AG04449 (cell line): ENCODE results near the gene CCSER2.

ENCODE experiments used
- CTCF ChIA-PET: fragments of 350-600 bp; formaldehyde crosslinking; extraction: SDS; loops from one replicate; lab custom pipeline; 2021; ENCODE audit warnings: antibody characterized with exemption; lab: Yijun Ruan, JAX
- POLR2A ChIA-PET: fragments of 400-600, 350-600 bp; formaldehyde crosslinking; extraction: SDS; loops from one replicate; lab custom pipeline; 2020; ENCODE audit warnings: antibody characterized with exemption, inconsistent platforms; lab: Yijun Ruan, JAX
- DNase-seq: peaks from one replicate; pipeline ENCODE4 v3.0.0-alpha.2; 2010; ENCODE audit warnings: low read depth, low spot score
- H3K4me3 ChIP-seq: 2 replicates; pipeline ENCODE4 v1.5.1; 2011; ENCODE audit warnings: low read depth, mild to moderate bottlenecking, control low read depth, low read length
- TF ChIP-seq, protein P1 (sequence below): IDR thresholded peaks from one replicate; pipeline ENCODE4 v1.5.1; 2011; ENCODE audit warnings: mild to moderate bottlenecking, moderate library complexity, low read length, control low read depth, inconsistent platforms; ENCODE audit not compliant: insufficient read depth; ENCODE audit errors: missing control alignments

The CCSER2 gene

GRCh38 chr10:84348447-84348846 is 20.1 kb downstream of the CCSER2 start:
- no peak for DNase-seq
- POLR2A ChIA-PET = no interaction called here
- H3K4me3 ChIP-seq = no peak overlapping the region
- CTCF ChIA-PET = interaction anchor here (8.5 to 9.8 kb wide), 2 partner anchors 82 to 190 kb away, joined by 87 to 132 read pairs; no protein-coding TSS in a partner anchor
- TF ChIP-seq, protein P1, sequence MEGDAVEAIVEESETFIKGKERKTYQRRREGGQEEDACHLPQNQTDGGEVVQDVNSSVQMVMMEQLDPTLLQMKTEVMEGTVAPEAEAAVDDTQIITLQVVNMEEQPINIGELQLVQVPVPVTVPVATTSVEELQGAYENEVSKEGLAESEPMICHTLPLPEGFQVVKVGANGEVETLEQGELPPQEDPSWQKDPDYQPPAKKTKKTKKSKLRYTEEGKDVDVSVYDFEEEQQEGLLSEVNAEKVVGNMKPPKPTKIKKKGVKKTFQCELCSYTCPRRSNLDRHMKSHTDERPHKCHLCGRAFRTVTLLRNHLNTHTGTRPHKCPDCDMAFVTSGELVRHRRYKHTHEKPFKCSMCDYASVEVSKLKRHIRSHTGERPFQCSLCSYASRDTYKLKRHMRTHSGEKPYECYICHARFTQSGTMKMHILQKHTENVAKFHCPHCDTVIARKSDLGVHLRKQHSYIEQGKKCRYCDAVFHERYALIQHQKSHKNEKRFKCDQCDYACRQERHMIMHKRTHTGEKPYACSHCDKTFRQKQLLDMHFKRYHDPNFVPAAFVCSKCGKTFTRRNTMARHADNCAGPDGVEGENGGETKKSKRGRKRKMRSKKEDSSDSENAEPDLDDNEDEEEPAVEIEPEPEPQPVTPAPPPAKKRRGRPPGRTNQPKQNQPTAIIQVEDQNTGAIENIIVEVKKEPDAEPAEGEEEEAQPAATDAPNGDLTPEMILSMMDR = no peak

DNA sequence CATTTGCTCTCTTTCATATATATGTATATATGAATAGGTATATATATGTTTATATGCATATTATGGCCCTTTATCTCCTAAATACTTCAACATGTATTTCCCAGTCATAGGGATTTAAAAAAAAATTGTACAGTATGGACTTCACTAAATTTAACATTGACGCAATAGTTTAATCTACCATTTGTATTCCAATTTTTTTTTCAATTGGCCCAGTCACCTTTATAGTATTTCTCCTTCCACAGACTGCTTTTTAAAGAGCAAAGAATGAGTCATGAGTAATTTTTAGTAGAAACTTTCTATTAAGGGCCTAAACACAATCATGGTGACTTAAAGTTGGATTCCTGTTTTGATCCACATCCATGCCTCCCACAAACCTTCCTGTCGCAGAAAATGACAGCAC is 20.5 kb downstream of the CCSER2 start:
- H3K4me3 ChIP-seq = no peak overlapping the region
- ChIA-PET POLR2A (no interaction called here), CTCF (interaction anchor here (8.5 to 9.8 kb wide), 2 partner anchors 83 to 189 kb away, joined by 87 to 132 read pairs; no protein-coding TSS in a partner anchor)
- TF ChIP-seq, protein P1 = no peak
- no peak for DNase-seq

GRCh38 chr10:84352251-84352842 is 24.0 kb downstream of the CCSER2 start:
- ChIA-PET POLR2A (interaction anchor here (0.7 kb wide), 2 partner anchors 165 to 187 kb away, joined by 3 read pairs; no protein-coding TSS in a partner anchor), CTCF (interaction anchor here (0.7 to 9.8 kb wide), 22 partner anchors 10 to 186 kb away, joined by 3 to 132 read pairs (median 5); no protein-coding TSS in a partner anchor)
- H3K4me3 ChIP-seq = no peak overlapping the region
- DNase-seq = no peak
- TF ChIP-seq, protein P1 = peak; percentile 86

GRCh38 chr10:84353052-84353803 is 24.8 kb downstream of the CCSER2 start:
- CTCF ChIA-PET = interaction anchor here (0.8 to 9.8 kb wide), 17 partner anchors 10 to 185 kb away, joined by 3 to 132 read pairs (median 6); no protein-coding TSS in a partner anchor

GRCh38 chr10:84354623-84355022 is 26.2 kb downstream of the CCSER2 start:
- TF ChIP-seq, protein P1 = no peak
- no peak for DNase-seq
- ChIA-PET CTCF (interaction anchor here (6.0 to 9.8 kb wide), 3 partner anchors 9 to 184 kb away, joined by 87 to 132 read pairs (median 90); no protein-coding TSS in a partner anchor), POLR2A (no interaction called here)
- H3K4me3 ChIP-seq = no peak overlapping the region

More at GRCh38 chr10:84353052-84353803, 24.8 kb downstream of the CCSER2 start:
- no peak overlapping the region for H3K4me3 ChIP-seq
- no peak for DNase-seq
- TF ChIP-seq, protein P1 = no peak
- POLR2A ChIA-PET = no interaction called here

GRCh38 chr10:84355106-84355505 is 26.7 kb downstream of the CCSER2 start:
- DNase-seq = no peak
- ChIA-PET CTCF (interaction anchor here (6.0 to 9.8 kb wide), 3 partner anchors 8 to 183 kb away, joined by 87 to 132 read pairs (median 90); no protein-coding TSS in a partner anchor), POLR2A (no interaction called here)
- H3K4me3 ChIP-seq = no peak overlapping the region
- TF ChIP-seq, protein P1 = no peak
